NCI-H1417 (cell line): ENCODE data around the gene S100A16.
"Not testable (repeated sequence)": the region's sequence is repeated elsewhere in the genome, so short reads cannot be mapped to it uniquely, and the experiment has no call there.

Source experiments
- DNase-seq, 3 experiments: peaks; one replicate each; lab custom pipeline; 2025; lab: John Stamatoyannopoulos, UW

Gene S100A16, protein sequence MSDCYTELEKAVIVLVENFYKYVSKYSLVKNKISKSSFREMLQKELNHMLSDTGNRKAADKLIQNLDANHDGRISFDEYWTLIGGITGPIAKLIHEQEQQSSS

DNA sequence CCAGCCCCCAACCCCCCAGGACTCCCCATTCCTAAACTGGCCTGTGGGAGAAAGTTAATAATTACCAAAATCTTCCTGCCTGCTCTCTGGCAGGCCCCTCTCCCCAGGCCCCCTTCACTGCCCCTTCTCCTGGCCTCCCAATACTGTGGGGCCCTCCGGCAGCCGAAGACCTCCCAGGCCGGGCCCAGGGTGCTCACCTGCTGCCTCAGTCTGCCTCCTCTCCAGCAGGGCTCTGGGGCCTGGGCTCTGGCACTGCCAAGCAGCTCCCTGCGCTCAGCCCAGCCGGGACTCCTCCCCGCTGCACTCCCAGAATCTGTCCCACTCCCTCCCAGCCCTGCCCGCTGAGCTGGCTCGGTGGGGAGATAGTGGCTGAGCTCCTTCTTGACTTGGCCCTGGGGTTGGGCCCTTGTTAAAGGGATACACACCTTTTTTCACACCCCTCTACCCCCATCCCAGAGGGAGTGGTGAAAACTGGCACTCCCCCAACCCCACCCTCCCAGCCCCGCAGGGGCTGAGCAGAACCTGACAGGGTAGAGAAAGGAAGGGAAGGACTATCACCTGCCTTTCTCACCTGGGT lies at the start of gene S100A16:
TSS of gene S100A16 (minus strand) at position 383 of the 577 bp plus-strand sequence. CDS start 4,986 bp downstream, outside the sequence.
- no peak for DNase-seq

DNA sequence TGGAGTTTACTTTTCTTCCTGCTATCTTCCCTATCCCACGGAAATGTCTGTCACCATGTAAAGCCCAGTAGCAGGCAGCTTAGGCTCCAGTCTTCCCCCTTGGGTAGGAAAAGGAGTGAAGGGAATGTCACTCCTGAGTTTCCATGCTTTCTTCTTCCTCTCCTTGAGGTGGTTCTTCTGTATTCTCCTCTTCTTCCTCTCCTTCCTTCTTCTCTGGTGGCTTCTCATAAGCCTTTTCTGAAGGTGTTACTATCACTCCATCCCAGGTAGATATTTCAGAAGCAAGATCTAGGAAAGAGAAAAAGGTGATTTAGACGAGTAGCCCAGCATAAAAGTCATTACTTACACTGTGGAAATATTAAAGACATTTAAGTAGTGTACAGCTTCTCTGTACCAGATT lies 49.3 kb upstream of the S100A16 start:
- peak in 1 of 3 experiments; percentile 16 for DNase-seq

DNA sequence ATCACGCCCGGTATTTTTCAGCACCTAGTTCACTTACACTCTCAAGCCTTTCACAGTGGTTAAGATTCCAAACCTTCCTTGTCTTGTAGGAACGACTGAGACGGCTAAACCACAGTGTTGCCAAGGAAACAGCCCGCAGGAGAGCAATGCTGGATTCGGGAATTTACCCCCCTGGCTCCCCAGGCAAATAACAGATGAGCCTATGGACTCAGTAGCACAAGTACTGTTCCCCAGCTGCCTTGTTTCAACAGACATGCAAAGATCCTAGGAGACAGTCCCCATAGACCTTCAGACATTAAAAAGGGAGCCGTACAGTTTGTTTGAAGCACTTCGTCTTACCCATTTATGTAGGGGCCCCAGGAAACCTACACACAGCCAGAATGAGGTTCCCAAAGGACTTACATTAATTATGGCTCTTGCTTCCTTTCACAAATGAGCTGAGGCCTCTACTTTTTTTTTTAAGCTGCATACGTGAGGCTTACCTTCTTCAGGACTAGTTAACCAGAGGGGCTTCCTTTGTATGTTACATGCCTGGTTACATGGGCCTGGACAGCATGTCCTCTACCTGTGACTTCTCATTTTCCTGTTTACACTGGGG lies 48.3 kb upstream of the S100A16 start:
- DNase-seq, result peak in 1 of 3 experiments; percentile 49

DNA sequence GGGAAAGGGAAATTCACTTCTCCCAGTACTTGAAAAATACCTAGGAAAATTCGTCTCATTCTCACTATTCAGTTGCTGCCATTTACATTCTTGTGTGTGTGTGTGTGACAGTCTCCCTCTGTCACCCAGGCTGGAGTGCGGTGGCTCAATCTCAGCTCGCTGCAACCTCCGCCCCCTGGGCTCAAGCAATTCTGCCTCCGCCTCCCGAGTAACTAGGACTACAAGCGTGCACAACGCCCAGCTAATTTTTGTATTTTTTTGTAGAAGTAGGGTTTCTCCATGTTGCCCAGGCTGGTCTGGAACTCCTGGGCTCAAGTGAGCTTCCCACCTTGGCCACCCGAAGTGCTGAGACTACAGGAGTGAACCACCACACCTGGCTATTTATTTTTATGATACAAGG lies 46.7 kb upstream of the S100A16 start:
- no peak for DNase-seq

DNA sequence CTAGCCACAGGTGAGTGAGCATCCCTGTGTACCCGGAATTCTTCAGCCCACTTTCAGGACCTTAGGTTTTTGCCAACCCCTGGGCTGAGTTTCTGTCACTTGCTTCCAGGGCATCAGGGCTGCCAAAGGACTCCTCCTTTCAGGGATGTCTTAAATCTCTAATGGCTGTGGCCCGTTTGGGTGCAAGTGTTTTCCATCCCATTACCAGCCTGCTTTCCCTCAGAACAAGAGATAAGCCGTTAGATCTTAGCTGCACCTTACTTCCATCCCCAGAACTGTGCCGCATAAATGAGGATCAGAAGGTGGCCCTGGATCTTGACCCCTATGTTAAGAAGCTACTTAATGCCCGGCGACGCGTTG lies 46.2 kb upstream of the S100A16 start:
- no peak for DNase-seq

DNA sequence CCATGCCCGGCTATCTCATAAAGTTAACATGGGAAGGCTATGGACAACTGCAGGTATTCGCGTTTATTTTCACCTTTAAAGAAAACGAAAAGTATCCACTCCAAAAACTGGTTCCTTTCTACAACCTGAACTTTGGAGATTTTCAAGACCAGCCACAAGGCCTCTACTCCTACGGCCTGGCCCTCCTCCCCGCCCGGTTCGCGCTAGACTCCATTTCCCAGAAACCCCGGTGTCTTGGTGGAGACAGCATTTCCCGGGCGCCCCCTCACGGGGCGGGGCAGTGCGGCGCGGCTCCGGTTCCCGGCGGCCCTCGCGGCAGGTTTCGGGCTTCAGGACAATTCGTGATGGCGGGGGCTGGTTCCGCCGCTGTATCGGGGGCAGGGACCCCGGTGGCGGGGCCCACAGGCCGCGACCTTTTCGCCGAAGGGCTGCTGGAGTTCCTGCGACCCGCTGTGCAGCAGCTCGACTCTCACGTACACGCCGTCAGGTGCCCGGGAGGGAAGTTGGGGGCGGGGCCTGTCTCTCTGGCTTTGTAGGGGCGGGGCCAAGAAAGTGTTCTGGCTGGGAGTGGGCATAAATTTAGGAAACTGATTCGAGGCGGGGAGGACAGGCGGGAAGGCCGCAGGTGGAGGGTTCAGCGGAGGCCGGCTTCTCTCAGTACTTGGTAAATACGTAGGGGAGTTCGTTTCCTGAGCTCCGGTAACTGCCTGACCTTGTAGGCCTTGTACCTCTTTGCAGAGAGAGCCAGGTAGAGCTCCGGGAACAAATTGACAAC lies 45.6 kb upstream of the S100A16 start, which contains the start of gene SNAPIN:
TSS of gene SNAPIN (plus strand) at position 304 of the 775 bp plus-strand sequence. CDS start at position 345, 41 bp downstream.
- DNase-seq, result peak; percentile 93 to 97 (median 94)

DNA sequence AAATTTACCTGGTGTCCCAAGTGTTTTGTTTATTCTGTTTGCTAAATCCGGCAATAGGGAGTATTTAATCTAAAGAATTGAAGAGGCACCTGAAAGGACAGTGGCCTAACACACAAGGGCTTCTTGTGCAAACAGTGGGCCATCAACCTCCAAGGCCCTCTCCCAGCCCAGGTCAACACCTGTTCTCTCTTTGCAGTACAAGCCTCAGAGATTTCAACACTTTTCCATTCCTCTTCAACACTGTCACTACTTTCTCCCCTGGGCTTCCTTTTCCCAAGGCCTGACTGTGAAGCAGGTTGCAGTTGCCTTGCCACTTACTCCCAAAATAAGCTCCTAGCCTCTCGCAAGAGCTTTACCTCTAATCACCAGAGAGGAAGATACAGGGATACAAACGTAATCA lies 42.4 kb upstream of the S100A16 start:
- DNase-seq, result peak in 1 of 3 experiments; percentile 35

DNA sequence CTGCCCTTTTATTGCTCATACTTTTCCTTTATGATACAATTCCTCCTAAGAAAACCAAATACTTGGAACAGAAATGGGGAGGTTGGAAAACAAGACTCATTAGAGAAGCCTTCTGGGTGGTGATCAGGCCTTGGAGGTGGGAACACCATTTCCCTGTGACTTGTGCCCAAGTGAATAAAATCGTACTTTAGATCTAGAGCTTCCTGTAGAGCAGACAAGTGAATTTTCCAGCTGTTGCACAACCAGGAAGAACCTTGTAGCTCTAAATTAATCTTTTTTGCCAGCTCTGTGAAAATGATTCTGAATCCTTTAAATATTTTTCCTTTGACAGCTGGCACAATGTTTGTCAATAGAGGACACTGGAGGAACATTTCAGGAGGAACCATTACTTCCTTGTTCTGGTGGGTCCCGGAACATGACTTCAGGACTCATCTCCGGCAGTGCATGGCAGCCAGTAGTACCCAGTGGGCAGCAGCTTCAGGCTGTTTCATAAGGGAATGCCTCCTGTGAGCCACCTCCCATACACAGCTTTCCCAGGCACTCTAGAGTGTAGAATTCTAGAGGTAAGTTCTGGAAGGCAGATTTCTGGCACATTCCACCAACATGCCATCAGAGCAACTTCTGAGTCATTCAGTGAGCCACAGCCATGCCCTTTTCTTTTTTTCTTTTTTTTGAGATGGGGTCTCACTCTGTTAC lies 40.0 kb upstream of the S100A16 start:
- DNase-seq, result no peak

DNA sequence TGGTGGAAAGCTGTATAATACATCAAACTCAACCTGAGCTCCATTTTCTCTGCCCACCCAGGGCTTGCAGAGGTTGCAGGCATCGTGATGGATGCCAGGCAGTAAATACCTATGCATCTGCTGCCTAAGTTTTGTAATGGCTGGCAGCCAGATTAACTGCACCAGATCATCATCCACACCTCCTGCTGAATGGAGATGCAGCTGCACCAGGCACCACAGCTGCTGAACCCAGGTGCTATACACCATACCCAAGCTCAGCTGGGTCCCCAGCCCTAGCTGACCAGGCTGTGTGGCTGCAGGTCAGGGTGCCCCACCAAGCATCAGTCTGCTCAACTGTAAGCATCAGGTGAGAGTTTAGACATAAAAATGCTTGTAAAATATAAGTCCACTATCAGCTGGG lies 38.8 kb upstream of the S100A16 start:
- no peak for DNase-seq

DNA sequence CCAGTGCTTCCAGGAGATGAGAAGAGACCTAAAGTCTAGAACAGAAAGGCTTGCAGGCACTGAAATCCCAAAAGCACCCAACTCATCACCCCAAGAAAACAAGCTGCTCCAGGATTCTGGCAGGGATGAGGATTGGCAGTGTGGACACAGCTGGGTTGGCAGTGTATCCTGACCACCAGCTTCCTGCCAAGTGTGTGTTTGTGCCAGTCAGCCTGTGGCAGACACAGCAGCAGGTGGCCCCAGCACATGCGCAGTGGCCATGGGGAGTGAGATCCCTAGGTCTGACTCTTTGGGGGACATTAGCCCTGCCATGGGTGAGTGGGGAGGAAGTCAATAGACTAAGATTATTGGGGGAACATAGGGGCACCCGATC lies 36.9 kb upstream of the S100A16 start:
- no peak for DNase-seq

DNA sequence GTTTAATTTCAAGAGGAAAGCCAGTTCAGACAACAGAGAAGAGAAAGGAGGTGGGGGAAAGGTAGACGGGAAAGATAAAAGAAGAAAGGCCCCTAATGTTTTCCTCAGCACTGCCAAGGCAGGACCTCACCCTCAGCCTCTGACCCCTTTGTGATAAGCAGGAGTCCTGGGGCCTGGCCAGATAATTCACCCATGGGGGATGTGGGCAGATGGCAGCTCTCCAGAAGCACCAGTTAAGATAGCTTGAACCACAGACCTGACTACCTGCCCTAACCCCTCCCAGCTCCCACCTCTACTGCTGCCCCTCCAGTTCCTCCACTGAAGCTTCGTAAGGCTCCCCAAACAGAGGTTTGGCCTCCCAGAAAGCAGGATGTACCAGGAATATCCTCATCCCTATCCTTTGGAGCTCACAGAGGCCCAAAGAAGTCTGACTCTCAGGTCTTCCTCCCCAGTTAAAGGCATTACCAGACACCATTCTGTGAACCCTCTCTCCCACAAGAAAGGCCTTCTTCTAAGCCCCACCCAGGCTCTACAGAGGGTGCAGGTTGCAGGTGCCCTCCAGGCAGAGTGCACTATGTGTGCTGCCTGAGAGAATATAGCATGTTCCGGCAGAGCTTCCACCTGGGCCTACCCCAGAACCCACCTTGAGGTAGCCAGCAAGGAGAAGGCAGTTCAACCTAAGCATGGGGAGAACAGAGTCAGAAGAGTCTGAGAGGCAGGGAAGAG lies 36.4 kb upstream of the S100A16 start:
- DNase-seq, result no peak

DNA sequence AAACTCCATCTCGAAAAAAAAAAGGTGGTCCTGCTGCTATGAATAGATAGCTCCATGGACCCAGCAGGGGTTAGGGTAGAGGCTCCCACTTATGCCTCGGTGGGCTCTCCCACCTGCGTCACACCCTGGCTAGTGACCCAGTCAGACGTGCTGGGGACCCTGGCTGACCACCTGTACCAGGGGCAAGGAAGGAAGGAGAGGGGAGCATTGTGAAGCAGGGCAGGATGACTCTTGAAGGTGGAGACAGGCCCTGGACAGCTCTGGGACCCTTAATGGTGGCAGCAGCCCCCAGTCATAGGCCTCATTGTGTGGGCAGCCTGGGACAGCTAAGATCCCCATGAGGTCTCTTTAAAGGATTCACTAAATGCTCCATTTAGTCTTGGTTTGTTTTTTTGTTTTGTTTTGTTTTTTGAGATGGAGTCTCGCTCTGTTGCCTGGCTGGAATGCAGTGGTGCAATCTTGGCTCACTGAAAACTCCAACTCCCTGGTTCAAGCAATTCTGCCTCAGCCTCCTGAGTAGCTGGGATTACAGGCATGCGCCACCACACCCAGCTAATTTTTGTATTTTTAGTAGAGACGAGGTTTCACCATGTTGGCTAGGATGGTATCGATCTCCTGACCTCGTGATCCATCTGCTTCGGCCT lies 35.2 kb upstream of the S100A16 start:
- no peak for DNase-seq

DNA sequence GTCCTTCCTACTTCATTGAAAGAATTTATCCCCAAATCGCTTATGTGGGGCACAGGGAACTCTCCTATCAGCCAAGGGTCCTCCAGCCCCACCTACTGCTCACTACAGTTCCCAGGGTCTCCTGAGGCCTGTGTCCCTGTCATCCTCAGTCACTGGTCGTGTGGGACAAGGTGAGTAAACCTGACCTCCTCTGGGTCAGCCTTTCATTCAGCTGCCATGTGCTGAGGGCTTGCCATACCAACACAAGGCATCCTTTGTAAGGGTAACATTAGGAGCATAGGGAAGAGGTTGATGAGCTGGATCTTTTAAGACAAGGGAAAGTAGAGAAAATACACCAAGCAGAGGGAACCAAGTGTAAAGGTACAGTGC lies 34.4 kb upstream of the S100A16 start:
- DNase-seq, result peak in 1 of 3 experiments; percentile 19

DNA sequence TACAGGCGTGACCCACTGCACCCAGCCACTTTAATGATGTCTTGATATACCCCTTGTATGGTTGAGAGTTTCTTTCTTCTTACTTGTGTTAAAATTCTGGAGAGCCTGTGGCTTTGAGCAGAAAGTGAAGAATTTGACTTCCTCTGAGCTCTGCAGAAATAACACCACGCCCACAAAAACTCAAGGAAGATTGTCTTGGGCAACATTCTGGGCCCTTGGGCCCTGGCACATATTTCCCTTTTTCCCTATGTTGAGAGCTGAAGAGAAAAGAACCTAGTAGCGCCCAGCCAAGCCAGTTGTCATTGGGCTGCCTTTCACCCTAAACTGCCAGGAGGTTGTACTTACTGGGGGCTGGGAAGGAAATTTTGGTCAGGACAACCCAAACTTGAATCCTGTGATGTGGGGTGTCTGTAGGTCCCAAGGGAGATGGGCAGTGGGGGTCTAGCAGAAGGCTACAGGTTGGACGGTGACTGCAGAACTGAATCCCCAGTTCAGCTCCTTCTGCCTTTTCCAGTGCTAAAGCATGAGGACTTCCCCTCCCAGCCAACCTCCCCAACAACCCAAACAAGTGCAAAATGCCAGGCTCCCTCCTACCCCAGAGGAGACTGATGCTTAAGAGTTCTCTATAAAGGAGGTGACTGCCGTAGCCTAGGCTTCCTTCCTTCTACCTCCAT lies 33.9 kb upstream of the S100A16 start:
- DNase-seq, result no peak

DNA sequence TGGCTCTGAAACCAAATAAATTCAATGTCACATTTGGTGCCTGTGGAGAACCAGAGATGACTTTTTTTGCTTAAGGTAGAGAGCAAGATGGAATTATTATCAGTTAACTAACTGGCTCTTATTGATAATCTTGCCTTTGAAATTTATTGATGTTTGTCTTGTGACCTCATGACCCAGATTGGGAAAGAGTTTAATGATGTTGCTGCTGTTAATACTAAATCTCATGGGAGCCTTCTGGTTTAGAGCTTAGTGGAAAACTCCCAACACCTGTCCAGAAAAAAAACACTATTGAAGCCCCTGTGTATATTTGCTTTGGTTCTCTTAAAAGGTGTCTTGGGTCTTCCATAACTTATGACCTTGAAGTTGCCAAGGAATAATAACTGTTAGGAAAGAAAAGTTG lies 30.9 kb upstream of the S100A16 start:
- DNase-seq, result no peak

DNA sequence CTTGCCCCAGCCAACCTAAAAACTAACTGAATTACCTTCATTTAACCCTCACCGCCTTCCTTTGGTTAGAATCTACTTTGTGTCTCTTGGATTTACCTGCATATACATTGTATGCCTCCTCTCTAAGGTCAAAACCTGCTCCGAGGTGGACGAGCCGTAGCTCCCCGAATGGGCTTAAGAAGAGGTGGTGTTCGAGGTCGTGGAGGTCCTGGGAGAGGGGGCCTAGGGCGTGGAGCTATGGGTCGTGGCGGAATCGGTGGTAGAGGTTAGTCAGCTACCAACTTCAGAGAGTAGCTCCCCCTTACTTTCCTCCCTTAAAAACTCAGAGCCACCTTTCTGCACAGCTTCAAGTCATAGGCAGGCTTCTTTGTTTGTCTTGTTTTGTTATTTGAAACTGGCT lies 30.2 kb upstream of the S100A16 start:
- DNase-seq, result no peak

DNA sequence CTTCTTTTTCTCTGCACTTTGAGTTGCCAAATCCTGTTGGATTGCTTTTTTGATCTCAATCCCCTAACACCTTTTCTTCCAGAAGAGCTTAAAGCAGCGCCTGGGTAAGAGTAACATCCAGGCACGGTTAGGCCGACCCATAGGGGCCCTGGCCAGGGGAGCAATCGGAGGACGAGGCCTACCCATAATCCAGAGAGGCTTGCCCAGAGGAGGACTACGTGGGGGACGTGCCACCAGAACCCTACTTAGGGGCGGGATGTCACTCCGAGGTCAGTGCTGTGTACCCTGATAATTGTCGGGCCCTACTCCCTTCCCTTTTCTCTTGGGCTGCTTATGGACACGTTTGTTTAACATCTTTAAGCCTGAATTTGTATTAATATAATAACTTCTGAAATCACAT lies 29.2 kb upstream of the S100A16 start:
- no peak for DNase-seq

DNA sequence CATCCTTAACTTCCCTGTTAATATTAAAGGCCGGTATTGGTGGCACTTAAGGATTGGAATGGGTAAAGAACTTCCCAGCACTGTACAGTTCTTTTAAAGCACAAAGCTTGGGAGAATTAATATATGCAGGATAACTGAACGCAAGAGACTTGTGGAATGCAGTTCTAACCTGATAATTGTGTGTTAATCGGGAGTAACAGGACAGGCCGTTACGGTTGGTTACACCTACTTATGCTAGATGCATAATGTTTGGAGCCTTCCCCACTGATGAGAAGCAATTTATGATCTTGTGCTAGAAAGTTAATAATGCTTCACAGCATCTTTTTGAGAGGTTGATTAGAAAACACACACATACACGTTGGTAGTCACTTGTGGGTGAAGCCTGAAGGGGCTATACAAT lies 27.9 kb upstream of the S100A16 start:
- no peak for DNase-seq

DNA sequence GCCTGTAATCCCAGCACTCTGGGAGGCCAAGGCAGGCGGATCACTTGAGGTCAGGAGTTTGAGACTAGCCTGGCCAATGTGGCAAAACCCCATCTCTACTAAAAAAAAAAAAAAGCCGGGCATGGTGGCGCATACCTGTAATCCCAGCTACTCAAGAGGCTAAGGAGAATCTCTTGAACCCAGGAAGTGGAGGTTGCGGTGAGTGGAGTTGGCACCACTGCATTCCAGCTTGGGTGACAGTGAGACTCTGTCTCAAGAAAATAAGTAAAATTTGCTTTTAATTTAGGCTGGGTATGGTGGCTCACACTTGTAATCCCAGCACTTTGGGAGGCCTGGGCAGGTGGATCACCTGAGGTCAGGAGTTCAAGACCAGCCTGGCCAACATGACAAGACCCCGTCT lies 27.3 kb upstream of the S100A16 start:
- not testable (repeated sequence) for DNase-seq

DNA sequence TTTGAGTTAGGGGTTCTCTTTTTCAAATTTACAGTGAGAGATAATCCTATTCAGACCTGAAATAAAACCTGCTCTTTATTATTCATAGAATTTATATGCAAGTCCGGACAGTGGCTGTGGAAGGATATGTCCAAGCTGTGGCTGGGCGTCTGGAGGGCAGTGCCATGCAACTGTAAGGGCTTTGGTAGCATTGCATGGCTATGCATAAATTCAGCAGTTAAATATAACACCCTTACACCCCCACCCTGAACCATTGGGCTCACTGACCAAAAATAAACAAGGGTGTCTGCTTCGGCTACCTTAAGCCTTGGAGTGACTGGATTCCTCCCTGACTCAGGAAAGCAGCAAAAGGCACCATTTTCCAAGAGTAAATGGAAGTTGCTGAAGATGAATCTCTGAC lies 26.3 kb upstream of the S100A16 start:
- no peak for DNase-seq

DNA sequence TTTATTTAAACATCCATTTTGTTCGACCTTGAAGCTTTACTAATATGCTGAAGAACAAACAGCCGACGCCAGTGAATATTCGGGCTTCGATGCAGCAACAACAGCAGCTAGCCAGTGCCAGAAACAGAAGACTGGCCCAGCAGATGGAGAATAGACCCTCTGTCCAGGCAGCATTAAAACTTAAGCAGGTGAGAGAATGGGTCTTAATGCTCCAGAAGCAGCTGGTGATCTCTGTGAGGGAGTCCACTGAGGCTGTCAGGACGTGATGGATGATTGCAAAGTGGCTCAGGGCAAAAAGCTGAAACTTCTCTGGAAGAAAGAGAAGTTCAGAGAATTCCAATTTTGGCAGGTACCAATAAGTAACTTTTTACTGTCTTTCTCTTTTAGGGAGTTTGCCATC lies 25.3 kb upstream of the S100A16 start:
- DNase-seq, result no peak
